Left colon (tissue), 2 donors: ENCODE measurements around the gene TRIL. TPM values are rescaled to one million over a fixed set of nuclear protein-coding genes. Genes with fewer than 3 reads are reported as not detected.
A peak's percentile ranks its signal among the peaks of the same experiment; 100 is the strongest.

Experiments
- ATAC-seq: fragments of 200-7000 bp; cut with Tn5 transposase; one replicate; pipeline ENCODE4 v1.9.1; 2020; ENCODE audit warnings: mild to moderate bottlenecking, moderate library complexity
- DNase-seq, 2 donors: peaks; one replicate each; pipeline ENCODE4 v3.0.0-alpha.2; 2020
- intact Hi-C, 2 donors: fragments of 100-400 bp; cut with DNase I in 1 of 2; cut with micrococcal nuclease in 1 of 2; formaldehyde crosslinking; loops; one replicate each; pipeline versions ENCODE4 v1.11.2 to v1.14.0; 2022; cut with DNase I, micrococcal nuclease
- long read RNA-seq: library from polyadenylated mRNA; unstranded; transcript quantifications from one replicate; pipeline ENCODE4 v2.0.0, GENCODE V29; 2021
- total RNA-seq, 2 donors: library from RNA; stranded (reverse); fragmentation: NEBNext Ultra II Directional; extraction: Animal tissue kit (Norgen Biotek cat#: 25700); gene quantifications; one replicate each; pipeline ENCODE4 v1.2.1, GENCODE V29; 2021
- donor health status: DM: no; HTN: no; CAD: no.
- donor health status: DM: yes; HTN: yes; CAD: no.

The TRIL gene, protein sequence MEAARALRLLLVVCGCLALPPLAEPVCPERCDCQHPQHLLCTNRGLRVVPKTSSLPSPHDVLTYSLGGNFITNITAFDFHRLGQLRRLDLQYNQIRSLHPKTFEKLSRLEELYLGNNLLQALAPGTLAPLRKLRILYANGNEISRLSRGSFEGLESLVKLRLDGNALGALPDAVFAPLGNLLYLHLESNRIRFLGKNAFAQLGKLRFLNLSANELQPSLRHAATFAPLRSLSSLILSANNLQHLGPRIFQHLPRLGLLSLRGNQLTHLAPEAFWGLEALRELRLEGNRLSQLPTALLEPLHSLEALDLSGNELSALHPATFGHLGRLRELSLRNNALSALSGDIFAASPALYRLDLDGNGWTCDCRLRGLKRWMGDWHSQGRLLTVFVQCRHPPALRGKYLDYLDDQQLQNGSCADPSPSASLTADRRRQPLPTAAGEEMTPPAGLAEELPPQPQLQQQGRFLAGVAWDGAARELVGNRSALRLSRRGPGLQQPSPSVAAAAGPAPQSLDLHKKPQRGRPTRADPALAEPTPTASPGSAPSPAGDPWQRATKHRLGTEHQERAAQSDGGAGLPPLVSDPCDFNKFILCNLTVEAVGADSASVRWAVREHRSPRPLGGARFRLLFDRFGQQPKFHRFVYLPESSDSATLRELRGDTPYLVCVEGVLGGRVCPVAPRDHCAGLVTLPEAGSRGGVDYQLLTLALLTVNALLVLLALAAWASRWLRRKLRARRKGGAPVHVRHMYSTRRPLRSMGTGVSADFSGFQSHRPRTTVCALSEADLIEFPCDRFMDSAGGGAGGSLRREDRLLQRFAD
- 1 to 10 TPM in 1 of 2 donors, under 1 TPM in 1; 0.52 to 2.0 TPM for total RNA-seq
- long read RNA-seq, full-length matches to known transcripts = 1 of 1 reads
- long read RNA-seq, partial matches to known transcripts = 0 of 1 reads
- long read RNA-seq, other reads (novel, unspliced or antisense) = 0 of 1 reads

DNA sequence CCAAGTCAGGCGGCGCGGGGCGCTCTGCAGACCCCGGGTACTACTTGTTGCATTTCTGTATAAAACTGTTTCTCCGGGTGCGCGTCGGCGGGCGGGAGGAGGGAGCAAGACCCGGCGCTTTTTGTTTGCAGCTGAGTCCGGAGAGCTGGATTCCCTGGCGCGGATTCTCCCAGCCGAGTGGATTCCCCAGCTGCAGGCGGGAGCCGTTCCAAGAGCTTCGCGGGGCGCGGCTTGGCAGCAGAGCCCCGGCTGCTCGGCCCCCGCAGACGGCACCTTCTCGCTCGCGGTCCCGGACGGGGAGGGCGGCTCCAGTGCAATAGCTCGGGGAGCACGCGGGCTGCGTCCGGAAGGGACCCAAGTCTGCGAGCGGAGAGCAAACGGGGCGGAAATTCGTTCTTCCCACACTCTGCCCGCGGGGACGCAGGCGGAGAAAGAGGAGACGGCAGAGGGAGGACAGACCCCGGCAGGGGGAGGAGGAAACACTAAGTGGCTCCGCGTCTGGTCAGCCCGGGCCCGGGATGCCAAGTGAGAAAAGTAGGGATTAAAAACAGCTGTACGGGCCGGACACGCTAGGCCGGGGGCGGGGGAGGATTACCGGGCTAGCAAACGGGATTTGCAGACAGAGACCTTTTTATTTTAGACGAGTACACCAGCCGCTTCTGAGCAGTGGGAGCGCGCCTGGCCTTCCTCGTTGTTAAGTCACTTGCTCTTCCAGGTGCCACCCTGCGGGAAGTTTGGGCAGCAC is at the start of gene TRIL:
Gene TRIL (minus strand): TSS at position 96 of the 745 bp plus-strand sequence. CDS start 284 bp downstream, outside the sequence.
- intact Hi-C loops = loop anchor here in 1 of 2 donors (10.0 kb wide), 1 partner anchor 146 kb away; no protein-coding TSS in a partner anchor
- DNase-seq (peak; percentile 57 to 72), ATAC-seq (peak; percentile 5)

GRCh38 chr7:29007127-29007526 is 49.0 kb upstream of the TRIL start:
- intact Hi-C loops = no loop called here
- DNase-seq (no peak), ATAC-seq (no peak)

DNA sequence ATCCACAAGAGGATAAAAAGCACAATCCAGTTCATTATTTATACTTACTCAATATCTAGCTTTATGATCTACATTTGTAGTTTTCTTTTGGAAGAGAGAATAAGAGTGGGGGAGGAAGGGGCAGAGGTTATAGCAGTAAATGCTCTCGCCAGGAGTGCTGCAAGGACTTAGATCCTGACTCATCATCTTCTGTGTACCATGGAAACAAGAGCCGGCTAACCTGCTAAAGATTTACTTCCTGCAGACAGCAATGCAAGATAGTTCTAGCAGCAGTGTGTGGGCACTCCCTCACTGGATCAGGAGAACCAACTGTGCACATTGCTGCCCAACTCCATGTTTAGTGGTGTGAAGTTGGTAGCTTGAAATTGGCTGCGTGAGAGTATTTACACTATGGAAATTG is 47.7 kb upstream of the TRIL start:
- ATAC-seq (peak; percentile 82), DNase-seq (no peak)
- intact Hi-C loops = no loop called here

- intact Hi-C loops = no loop called here
- ATAC-seq (no peak), DNase-seq (no peak)
Observed at GRCh38 chr7:29005406-29005805, 47.3 kb upstream of the TRIL start.

GRCh38 chr7:29003703-29004102 is 45.6 kb upstream of the TRIL start:
- no peak for ATAC-seq
- DNase-seq = no peak
- intact Hi-C loops = no loop called here

GRCh38 chr7:29000717-29001076 is 42.6 kb upstream of the TRIL start:
- no peak for DNase-seq
- intact Hi-C loops = no loop called here

DNA sequence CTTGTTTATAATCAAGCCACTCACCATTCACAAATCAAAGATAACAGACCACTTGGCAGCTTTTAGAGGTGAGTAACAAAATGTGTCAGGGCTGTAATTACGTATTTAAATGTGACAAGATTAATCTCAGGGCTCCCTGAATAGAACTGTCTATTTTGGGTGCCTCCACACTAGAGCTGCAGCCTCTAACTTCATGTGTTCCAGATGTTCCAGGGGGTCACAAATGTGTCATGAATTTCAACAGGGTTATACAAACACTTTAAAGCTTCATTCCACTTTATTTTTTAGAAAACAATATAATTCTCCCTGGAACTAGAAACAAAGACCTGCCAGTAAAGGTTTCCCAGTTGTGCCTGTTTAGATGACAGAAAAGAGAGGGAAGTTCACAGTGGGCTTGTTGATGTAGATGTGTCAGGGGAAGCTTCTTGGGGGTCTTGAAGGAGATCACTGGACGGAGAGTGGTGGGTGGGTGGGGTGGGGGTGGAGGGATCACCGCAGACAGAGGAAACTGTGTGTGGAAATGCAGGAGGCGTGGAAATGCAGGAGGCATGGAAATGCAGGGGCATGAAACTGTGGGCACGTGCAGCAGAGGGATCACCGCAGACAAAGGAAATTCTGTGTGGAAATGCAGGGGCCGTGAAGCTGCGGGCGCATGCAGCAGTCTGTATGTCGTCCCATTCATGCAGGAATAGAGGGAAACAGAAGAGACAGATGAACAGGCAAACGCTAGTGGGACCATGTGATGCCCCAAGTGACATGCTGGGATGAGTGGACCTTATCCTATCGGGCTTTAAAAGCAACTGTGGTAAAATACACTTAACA is 42.0 kb upstream of the TRIL start:
- intact Hi-C loops = no loop called here
- no peak for DNase-seq
- no peak for ATAC-seq

More at GRCh38 chr7:29000717-29001076, 42.6 kb upstream of the TRIL start:
- no peak for ATAC-seq

DNA sequence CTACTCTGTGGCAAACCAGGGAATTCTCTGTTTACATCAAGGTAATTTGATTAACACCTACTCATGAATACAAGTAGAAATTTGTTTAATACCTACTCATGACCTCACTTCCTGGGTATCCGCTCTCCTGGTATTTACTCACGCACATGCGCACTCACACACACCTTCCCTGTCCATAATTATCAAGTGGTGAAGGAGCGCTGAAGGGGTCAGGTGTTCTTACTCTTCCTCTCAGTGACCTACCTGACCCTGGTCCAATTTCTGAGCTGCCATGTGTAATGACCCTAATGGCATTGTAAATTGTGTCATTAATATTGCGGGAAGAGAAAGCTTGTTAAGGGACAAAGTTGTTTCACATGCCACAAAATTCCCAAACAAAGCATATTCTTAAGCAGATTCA is 41.3 kb upstream of the TRIL start:
- intact Hi-C loops = no loop called here
- DNase-seq (no peak), ATAC-seq (no peak)

DNA sequence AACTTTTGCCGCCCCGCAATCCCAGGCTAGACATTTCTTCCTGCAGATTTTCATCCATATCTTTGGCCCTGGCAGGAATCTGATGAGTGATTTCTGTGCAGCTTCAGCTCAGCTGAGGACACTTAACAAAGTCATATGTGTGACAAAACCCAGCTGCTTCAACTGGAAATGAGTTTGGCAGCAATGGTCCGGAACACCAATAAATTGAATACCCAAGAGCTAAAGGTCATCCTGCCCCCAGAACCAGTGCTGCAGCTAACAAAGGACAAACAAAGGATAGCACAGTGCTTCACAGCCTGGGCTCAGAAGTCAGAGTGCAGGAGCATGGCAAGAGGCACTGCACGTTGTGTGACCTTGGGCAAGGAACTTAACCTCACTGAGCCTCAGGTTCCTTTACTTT is 40.0 kb upstream of the TRIL start:
- no peak for ATAC-seq
- DNase-seq = no peak
- intact Hi-C loops = no loop called here

DNA sequence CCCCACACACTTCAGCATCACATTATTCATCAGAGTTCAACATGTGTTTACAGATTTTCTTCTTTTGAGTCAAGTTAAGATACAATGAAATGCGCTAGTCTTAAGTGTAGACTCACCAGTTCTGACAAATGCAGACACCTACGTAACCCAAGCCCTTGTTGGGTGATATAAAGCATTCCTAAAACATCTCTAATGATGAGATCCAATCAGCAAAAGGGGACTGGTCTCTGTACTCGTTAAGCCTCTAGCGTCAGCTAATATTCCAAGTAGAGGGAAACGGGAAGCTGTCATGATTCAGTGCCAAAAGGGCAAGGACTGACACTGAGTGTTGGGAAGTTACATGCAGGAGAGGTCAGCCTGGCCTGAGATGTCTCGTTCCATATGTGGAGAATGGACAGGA is 38.7 kb upstream of the TRIL start:
- intact Hi-C loops = no loop called here
- DNase-seq (no peak), ATAC-seq (no peak)

DNA sequence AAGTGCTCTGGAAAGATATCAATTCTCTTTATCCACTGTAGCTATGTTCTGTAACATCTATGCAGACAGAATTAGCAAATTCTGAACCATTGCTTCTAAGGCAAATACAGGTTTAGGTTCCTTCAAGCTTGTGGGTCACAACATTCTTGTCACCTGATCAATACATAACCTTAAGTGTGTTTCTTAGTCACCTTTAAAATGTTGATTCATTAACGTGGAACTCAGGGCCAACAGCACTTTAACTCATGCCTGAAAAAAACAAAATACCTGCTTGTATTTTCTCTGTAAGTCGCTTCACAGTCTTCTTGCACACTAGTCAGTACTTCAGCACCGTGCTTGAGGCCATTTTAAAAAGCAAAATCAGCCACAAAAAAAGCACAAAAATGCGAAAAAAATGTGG is 35.2 kb upstream of the TRIL start:
- intact Hi-C loops = no loop called here
- DNase-seq (no peak), ATAC-seq (no peak)

- intact Hi-C loops = no loop called here
- DNase-seq (no peak), ATAC-seq (no peak)
Observed at GRCh38 chr7:28992798-28993197, 34.7 kb upstream of the TRIL start.

- DNase-seq = no peak
- no peak for ATAC-seq
- intact Hi-C loops = no loop called here
Observed at GRCh38 chr7:28990200-28990960, 32.2 kb upstream of the TRIL start.

DNA sequence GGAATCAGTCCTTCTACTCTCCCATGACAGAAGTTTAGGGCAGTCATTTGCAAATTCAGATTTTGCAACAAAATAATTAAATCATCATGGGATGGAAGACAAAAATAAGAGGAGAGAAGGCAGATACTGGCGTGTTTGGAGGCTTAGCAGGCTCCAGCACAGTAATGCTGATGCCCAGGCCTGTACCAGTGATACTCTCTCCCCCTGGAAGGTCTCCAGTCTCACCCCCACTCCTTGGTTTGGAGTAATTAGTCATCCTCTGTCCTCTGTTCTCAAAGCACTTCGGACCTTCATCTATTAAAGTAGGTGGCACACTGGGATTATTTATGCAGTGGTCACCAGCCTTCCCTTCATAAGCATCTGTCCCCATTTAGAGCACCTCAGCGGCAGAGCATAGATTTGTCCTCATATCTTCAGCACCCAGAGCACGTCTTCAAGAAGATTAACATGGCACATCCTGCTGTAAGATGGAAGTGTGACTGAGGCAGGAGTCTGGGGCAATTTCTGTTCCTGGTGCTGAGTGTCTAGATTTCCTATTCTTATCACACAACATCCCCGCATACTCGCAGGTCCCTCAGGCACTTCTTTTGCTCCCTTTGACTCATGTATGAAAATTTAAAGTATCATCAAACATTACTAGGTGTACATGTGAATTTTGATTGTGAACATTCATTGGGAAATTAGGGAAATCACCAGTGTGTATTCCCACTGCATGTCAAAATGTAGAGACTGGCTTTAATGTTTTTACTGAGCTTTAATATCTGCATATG is 31.3 kb upstream of the TRIL start:
- intact Hi-C loops = no loop called here
- DNase-seq (no peak), ATAC-seq (no peak)

- DNase-seq (no peak), ATAC-seq (no peak)
- intact Hi-C loops = no loop called here
Observed at GRCh38 chr7:28988810-28989209, 30.7 kb upstream of the TRIL start.

- DNase-seq = no peak
- intact Hi-C loops = no loop called here
- no peak for ATAC-seq
Observed at GRCh38 chr7:28988091-28988490, 30.0 kb upstream of the TRIL start.

DNA sequence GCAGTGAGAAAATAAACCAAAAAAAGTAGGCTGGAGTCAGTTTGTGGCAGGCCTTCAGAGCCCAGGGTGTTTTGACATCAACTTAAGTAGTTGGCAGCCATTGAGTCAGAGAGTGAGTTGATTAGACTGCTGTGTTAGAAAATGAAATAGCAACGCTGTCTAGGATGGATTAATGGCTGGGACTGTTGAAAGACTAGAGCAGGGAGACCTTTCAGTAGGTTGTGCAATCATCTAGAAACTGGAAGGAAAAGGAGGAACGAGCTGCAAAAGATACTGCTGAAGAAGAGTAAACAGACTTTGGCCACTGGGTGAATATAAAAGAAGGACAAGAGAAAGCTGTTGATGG is 28.6 kb upstream of the TRIL start:
- intact Hi-C loops = no loop called here
- ATAC-seq (no peak), DNase-seq (no peak)
